ENCODE results near the gene SORL1. TPM values are rescaled to one million over a fixed set of nuclear protein-coding genes. Genes with fewer than 3 reads are reported as not detected.

SORL1 gene
- total and polyA plus RNA-seq, 2 of the 8 experiments (the other 6 are each of a cell fraction or from before 2014, with no cell fraction given): 38.1 to 65.5 TPM

- Histone ChIP-seq H3K9me3 (ENCODE audit: insufficient read depth in 2 of 2, low read depth in 1 of 2, low read length in 1 of 2) (no peaks in the 10 kb centered on the region), H3K23ac (ENCODE audit: insufficient read length) (no peak overlapping the region), H3K27ac (ENCODE audit: low read depth, low read length) (no peak overlapping the region), H3K79me1 (ENCODE audit: low read depth, low read length) (peaks cover 4% of the 10 kb centered on the region), H3K56ac (replicated peaks; ENCODE audit: insufficient read length, low read depth, low read length) (no peak overlapping the region), H4K91ac (replicated peaks; ENCODE audit: insufficient read length, low read length) (no peak overlapping the region), H3K27me3 (replicated peaks in 1 of 4; ENCODE audit: control insufficient read depth in 3 of 4, extremely low read depth in 1 of 4, insufficient read depth in 3 of 4, low read length in 3 of 4) (no peaks in the 10 kb centered on the region), H2BK20ac (ENCODE audit: low read length) (no peak overlapping the region), H3K79me2 (ENCODE audit: control insufficient read depth in 1 of 2, insufficient read depth in 2 of 2, low read length in 2 of 2) (peaks cover 3 to 61% of the 10 kb centered on the region in 2 experiments; a peak in 3 of 4 replicates), H2BK12ac (ENCODE audit: low read depth, low read length) (no peak overlapping the region), H3K4me3 (ENCODE audit: extremely low read depth in 1 of 4, insufficient read depth in 2 of 4, low read depth in 3 of 4, low read length in 4 of 4) (no peak overlapping the region), H3K23me2 (ENCODE audit: low read depth, low read length) (no peaks in the 10 kb centered on the region), H3K9ac (replicated peaks in 1 of 4; ENCODE audit: extremely low read depth in 1 of 4, low read depth in 3 of 4, low read length in 3 of 4) (no peak overlapping the region), H4K20me1 (replicated peaks in 1 of 2; ENCODE audit: control insufficient read depth in 1 of 2, insufficient read depth in 2 of 2, low read length in 2 of 2) (no peaks in the 10 kb centered on the region), H3K4me1 (replicated peaks in 1 of 4; ENCODE audit: control insufficient read depth in 3 of 4, insufficient read depth in 4 of 4, low read length in 3 of 4) (peaks cover 5 to 14% (median 8%) of the 10 kb centered on the region in 4 experiments), H4K5ac (ENCODE audit: insufficient read length, low read depth, low read length) (no peak overlapping the region), H2BK15ac (ENCODE audit: low read length) (no peak overlapping the region), H2AFZ (ENCODE audit: low read length) (no peak overlapping the region), H2BK120ac (replicated peaks; ENCODE audit: low read depth, low read length) (no peak overlapping the region), H3K36me3 (ENCODE audit: control insufficient read depth in 2 of 4, insufficient read depth in 4 of 4, low read length in 3 of 4) (peaks cover 4 to 10% (median 9%) of the 10 kb centered on the region in 4 experiments; a peak in 6 of 8 replicates), H3K4me2 (ENCODE audit: insufficient read depth in 1 of 2, low read depth in 2 of 2, low read length in 2 of 2) (no peak overlapping the region), H3K18ac (ENCODE audit: extremely low read depth, low read length) (no peak overlapping the region), H4K8ac (ENCODE audit: extremely low read depth, insufficient read depth, low read length) (no peak overlapping the region), H3K4ac (replicated peaks; ENCODE audit: insufficient read length, low read depth, low read length) (no peak overlapping the region), H2AK5ac (ENCODE audit: low read depth, low read length) (no peak overlapping the region), H2BK5ac (ENCODE audit: low read depth, low read length) (no peak overlapping the region), H3K14ac (ENCODE audit: insufficient read length) (no peak overlapping the region)
- ChIA-PET CTCF (ENCODE audit: partially characterized antibody) (interaction anchor here (1.1 to 2.0 kb wide), 3 partner anchors 13 to 21 kb away, joined by 3 to 5 read pairs (median 3); no protein-coding TSS in a partner anchor), POLR2A (ENCODE audit: partially characterized antibody) (no interaction called here)
- DNase-seq (ENCODE audit: low read depth in 1 of 2, low spot score in 2 of 2): no peak
- 92% methylated on average over 2 of the region's 2 CpGs; no CpG with 5 or more reads in 1 of the 2 experiments for WGBS, 2 experiments (ENCODE audit: extremely low coverage in 1 of 2, insufficient coverage in 1 of 2, insufficient read length in 1 of 2, insufficient replicate concordance in 2 of 2, low coverage in 1 of 2, low lambda C conversion rate in 2 of 2, missing lambda C conversion rate in 1 of 2)
- FAIRE-seq: no peak
- no peak for TF ChIP-seq CTCF (IDR thresholded peaks at IDR 0.05; ENCODE audit: control extremely low read depth in 1 of 3, insufficient read depth in 1 of 3, low read depth in 1 of 3, low read length in 3 of 3)
- no peak for TF ChIP-seq CTBP2 (IDR thresholded peaks at IDR 0.05; ENCODE audit: borderline replicate concordance, insufficient read depth, insufficient read length, low read length)
- TF ChIP-seq TAF1 (IDR thresholded peaks at IDR 0.05; ENCODE audit: low read depth, low read length): no peak
- no peak for TF ChIP-seq CBX8 (IDR thresholded peaks at IDR 0.05; ENCODE audit: borderline replicate concordance, low read depth, low read length)
- no peak for TF ChIP-seq HDAC6 (IDR thresholded peaks at IDR 0.05; ENCODE audit: low read depth, low read length)
- no peak for TF ChIP-seq RAD21 (IDR thresholded peaks at IDR 0.05 in 1 of 2, conservative IDR thresholded peaks at IDR 0.05 in 1 of 2; ENCODE audit: low read depth in 2 of 2, low read length in 2 of 2)
- TF ChIP-seq ASH2L (IDR thresholded peaks at IDR 0.05; ENCODE audit: low read length): no peak
- TF ChIP-seq RNF2 (IDR thresholded peaks at IDR 0.05; ENCODE audit: borderline replicate concordance, low read depth, low read length, missing control alignments, poor library complexity, severe bottlenecking): no peak
- TF ChIP-seq SP1 (IDR thresholded peaks at IDR 0.05; ENCODE audit: low read depth, low read length): no peak
- TF ChIP-seq BCL11A (IDR thresholded peaks at IDR 0.05; ENCODE audit: low read depth in 2 of 2, low read length in 2 of 2): no peak
- TF ChIP-seq POLR2AphosphoS5 (IDR thresholded peaks at IDR 0.05; ENCODE audit: low read depth, low read length): no peak
These were observed 20.2 kb downstream of the SORL1 start for GRCh38 chr11:121472312-121472711.

Data from H1 (cell line).